Hepatocyte (in vitro differentiated cells): ENCODE results near the gene ALPK3. TPM values are rescaled to one million over a fixed set of nuclear protein-coding genes. Genes with fewer than 3 reads are reported as not detected.

Source experiments
- DNase-seq: peaks from one replicate; pipeline ENCODE4 v3.0.0-alpha.2; 2016; ENCODE audit warnings: low spot score
- H2AFZ ChIP-seq: fragments of 200-600 bp; sonication (generic); 2 replicates; pipeline ENCODE4 v1.6.0; 2016; ENCODE audit warnings: antibody characterized with exemption, mild to moderate bottlenecking
- H3K27ac ChIP-seq: fragments of 200-600 bp; sonication (generic); 2 replicates; pipeline ENCODE4 v1.5.1; 2016; ENCODE audit warnings: mild to moderate bottlenecking
- H3K27me3 ChIP-seq: fragments of 200-600 bp; sonication (generic); 2 replicates; pipeline ENCODE4 v1.6.1; 2016
- H3K36me3 ChIP-seq: fragments of 200-600 bp; sonication (generic); replicated peaks from 2 replicates; pipeline ENCODE4 v1.5.1; 2016; ENCODE audit warnings: low read depth; ENCODE audit not compliant: insufficient read depth
- H3K4me1 ChIP-seq: fragments of 200-600 bp; sonication (generic); 2 replicates; pipeline ENCODE4 v1.5.1; 2016; ENCODE audit warnings: mild to moderate bottlenecking, moderate library complexity; ENCODE audit not compliant: insufficient read depth
- H3K4me2 ChIP-seq: fragments of 200-600 bp; sonication (generic); 2 replicates; pipeline ENCODE4 v1.6.0; 2016
- H3K4me3 ChIP-seq: fragments of 200-600 bp; sonication (generic); 2 replicates; pipeline ENCODE4 v1.5.1; 2016; ENCODE audit warnings: mild to moderate bottlenecking
- H3K79me2 ChIP-seq: fragments of 200-600 bp; sonication (generic); 2 replicates; pipeline ENCODE4 v1.6.0; 2017; ENCODE audit warnings: mild to moderate bottlenecking
- H3K9me2 ChIP-seq: fragments of 200-600 bp; sonication (generic); replicated peaks from 2 replicates; pipeline ENCODE4 v1.6.0; 2017; ENCODE audit warnings: mild to moderate bottlenecking; ENCODE audit not compliant: insufficient read depth
- H3K9me3 ChIP-seq: fragments of 200-600 bp; sonication (generic); 2 replicates; pipeline ENCODE4 v1.5.1; 2016; ENCODE audit warnings: low read depth, mild to moderate bottlenecking
- H4K20me1 ChIP-seq: fragments of 200-600 bp; sonication (generic); 2 replicates; pipeline ENCODE4 v1.6.0; 2016; ENCODE audit warnings: mild to moderate bottlenecking; ENCODE audit not compliant: insufficient read depth, poor library complexity, severe bottlenecking
- EZH2 ChIP-seq: fragments of 200-600 bp; sonication (generic); IDR thresholded peaks from 2 replicates; pipeline ENCODE4 v1.6.1; 2016; ENCODE audit warnings: antibody characterized with exemption, mild to moderate bottlenecking, borderline replicate concordance
- EZH2phosphoT487 ChIP-seq: fragments of 200-600 bp; sonication (generic); IDR thresholded peaks from one replicate; pipeline ENCODE4 v1.6.1; 2018; ENCODE audit warnings: antibody characterized with exemption, mild to moderate bottlenecking, low read depth, moderate library complexity; ENCODE audit not compliant: unreplicated experiment, severe bottlenecking
- WGBS: methylation state at CpG from one replicate; pipeline ENCODE4 v1.1.6; 2016; ENCODE audit warnings: low lambda C conversion rate; ENCODE audit errors: missing lambda C conversion rate; 5-methylcytosine and 5-hydroxymethylcytosine counted together
- polyA plus RNA-seq: library from polyadenylated mRNA; unstranded; fragments of >200 nt; fragmentation: Nextera tagmentation; extraction: Ambion mirVana; gene quantifications from 2 replicates; pipeline ENCODE4 v1.2.1, GENCODE V29; 2016
- total RNA-seq: library from RNA; depleted of rRNA; stranded (reverse); fragments of >200 nt; gene quantifications from 2 replicates; pipeline ENCODE4 v1.2.3, GENCODE V29; 2014
- TF ChIP-seq, protein P1 (sequence below): fragments of 200-600 bp; sonication (generic); IDR thresholded peaks from 2 replicates; pipeline ENCODE4 v1.5.1; 2016; ENCODE audit warnings: antibody characterized with exemption, mild to moderate bottlenecking; ENCODE audit not compliant: poor library complexity

The ALPK3 gene
- total and polyA plus RNA-seq, 2 experiments from 2014 or later = 7.1 to 25.3 TPM

GRCh38 chr15:84880007-84880406, 62.9 kb downstream of the ALPK3 start:
- TF ChIP-seq, protein P1, sequence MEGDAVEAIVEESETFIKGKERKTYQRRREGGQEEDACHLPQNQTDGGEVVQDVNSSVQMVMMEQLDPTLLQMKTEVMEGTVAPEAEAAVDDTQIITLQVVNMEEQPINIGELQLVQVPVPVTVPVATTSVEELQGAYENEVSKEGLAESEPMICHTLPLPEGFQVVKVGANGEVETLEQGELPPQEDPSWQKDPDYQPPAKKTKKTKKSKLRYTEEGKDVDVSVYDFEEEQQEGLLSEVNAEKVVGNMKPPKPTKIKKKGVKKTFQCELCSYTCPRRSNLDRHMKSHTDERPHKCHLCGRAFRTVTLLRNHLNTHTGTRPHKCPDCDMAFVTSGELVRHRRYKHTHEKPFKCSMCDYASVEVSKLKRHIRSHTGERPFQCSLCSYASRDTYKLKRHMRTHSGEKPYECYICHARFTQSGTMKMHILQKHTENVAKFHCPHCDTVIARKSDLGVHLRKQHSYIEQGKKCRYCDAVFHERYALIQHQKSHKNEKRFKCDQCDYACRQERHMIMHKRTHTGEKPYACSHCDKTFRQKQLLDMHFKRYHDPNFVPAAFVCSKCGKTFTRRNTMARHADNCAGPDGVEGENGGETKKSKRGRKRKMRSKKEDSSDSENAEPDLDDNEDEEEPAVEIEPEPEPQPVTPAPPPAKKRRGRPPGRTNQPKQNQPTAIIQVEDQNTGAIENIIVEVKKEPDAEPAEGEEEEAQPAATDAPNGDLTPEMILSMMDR = no peak
- TF ChIP-seq EZH2phosphoT487 (no peak), EZH2 (no peak)
- Histone ChIP-seq H3K27me3 (no peaks in the 10 kb centered on the region), H3K9me3 (no peaks in the 10 kb centered on the region), H3K4me3 (no peak overlapping the region), H4K20me1 (no peaks in the 10 kb centered on the region), H3K79me2 (no peaks in the 10 kb centered on the region), H3K36me3 (no peaks in the 10 kb centered on the region), H3K9me2 (no peaks in the 10 kb centered on the region), H2AFZ (no peak overlapping the region), H3K4me1 (peaks cover 11% of the 10 kb centered on the region), H3K27ac (no peak overlapping the region), H3K4me2 (no peak overlapping the region)
- no peak for DNase-seq
- WGBS = 81% methylated on average over 3 of the region's 3 CpGs

GRCh38 chr15:84880822-84881519, 63.8 kb downstream of the ALPK3 start:
- no peaks in the 10 kb centered on the region for H3K9me3 ChIP-seq
- H3K9me2 ChIP-seq = no peaks in the 10 kb centered on the region
- no peak for DNase-seq
- TF ChIP-seq, protein P1 = no peak
- TF ChIP-seq EZH2 (no peak), EZH2phosphoT487 (no peak)
- H4K20me1 ChIP-seq = no peaks in the 10 kb centered on the region
- no peaks in the 10 kb centered on the region for H3K27me3 ChIP-seq
- peaks cover 11% of the 10 kb centered on the region for H3K4me1 ChIP-seq
- H3K27ac ChIP-seq = no peak overlapping the region
- no peak overlapping the region for H3K4me2 ChIP-seq
- H3K36me3 ChIP-seq = no peaks in the 10 kb centered on the region
- 92% methylated on average over 8 of the region's 8 CpGs for WGBS
- H3K4me3 ChIP-seq = no peak overlapping the region
- H3K79me2 ChIP-seq = no peaks in the 10 kb centered on the region
- H2AFZ ChIP-seq = no peak overlapping the region

- Histone ChIP-seq H3K36me3 (no peaks in the 10 kb centered on the region), H3K4me2 (no peak overlapping the region), H3K4me3 (no peak overlapping the region), H3K27me3 (no peaks in the 10 kb centered on the region), H3K27ac (no peak overlapping the region), H3K4me1 (peaks cover 11% of the 10 kb centered on the region), H3K79me2 (no peaks in the 10 kb centered on the region), H3K9me2 (no peaks in the 10 kb centered on the region), H3K9me3 (no peaks in the 10 kb centered on the region), H2AFZ (no peak overlapping the region), H4K20me1 (no peaks in the 10 kb centered on the region)
- TF ChIP-seq EZH2 (no peak), EZH2phosphoT487 (no peak)
- TF ChIP-seq, protein P1 = no peak
- no peak for DNase-seq
- 92% methylated on average over 7 of the region's 7 CpGs for WGBS
Observed at GRCh38 chr15:84881520-84881830, 64.3 kb downstream of the ALPK3 start.
